Uterus (tissue), 2 donors: ENCODE measurements around the gene PSD4.

ENCODE experiments used
- POLR2A ChIP-seq, 2 donors: fragments of 450-650 bp; IDR thresholded peaks; one replicate each; pipeline ENCODE4 v1.6.1; 2016; ENCODE audit warnings: antibody characterized with exemption in 2 of 2, mild to moderate bottlenecking in 1 of 2, moderate library complexity in 1 of 2
- TF ChIP-seq, protein P1 (sequence below), 4 experiments: fragments of 200-600 bp in 2 of 4; fragments of 450-650 bp in 2 of 4; sonication (generic) in 2 of 4; IDR thresholded peaks; one replicate each; pipeline ENCODE4 v1.5.1; 2016 to 2019; ENCODE audit warnings: antibody characterized with exemption in 4 of 4, mild to moderate bottlenecking in 2 of 4, moderate library complexity in 1 of 4

DNA sequence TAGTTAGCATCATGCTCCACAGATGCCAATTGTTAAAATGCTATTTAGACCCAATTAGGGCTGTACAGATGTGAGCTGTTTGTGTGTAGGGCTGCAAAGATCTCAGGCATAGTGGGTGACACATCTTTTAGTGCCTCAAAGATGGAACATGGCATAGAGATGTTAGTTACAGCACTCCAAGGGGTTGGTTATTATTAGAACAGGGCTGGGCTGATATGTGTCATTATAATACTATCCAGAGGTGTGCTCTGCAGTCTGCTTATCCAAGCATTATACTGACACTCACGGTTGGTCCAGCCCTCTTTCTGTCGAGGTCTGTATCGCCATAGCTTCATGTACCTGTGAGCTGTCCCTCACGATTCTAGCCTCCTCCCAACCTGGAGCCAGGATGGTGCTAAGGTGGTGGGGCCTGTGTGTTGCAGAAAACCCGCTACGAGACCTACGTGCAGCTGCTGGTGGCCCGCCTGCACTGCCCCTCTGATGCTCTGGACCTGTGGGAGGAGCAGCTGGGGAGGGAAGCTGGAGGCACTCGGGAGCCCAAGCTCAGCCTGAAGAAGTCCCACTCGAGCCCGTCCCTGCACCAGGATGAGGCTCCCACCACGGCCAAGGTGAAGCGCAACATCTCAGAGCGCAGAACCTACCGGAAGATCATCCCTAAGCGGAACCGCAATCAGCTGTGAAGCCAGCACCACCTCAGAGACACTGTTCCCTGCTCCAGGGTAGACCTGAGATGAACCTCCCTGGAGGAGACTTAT is 27.1 kb downstream of the PSD4 start:
- TF ChIP-seq, protein P1, sequence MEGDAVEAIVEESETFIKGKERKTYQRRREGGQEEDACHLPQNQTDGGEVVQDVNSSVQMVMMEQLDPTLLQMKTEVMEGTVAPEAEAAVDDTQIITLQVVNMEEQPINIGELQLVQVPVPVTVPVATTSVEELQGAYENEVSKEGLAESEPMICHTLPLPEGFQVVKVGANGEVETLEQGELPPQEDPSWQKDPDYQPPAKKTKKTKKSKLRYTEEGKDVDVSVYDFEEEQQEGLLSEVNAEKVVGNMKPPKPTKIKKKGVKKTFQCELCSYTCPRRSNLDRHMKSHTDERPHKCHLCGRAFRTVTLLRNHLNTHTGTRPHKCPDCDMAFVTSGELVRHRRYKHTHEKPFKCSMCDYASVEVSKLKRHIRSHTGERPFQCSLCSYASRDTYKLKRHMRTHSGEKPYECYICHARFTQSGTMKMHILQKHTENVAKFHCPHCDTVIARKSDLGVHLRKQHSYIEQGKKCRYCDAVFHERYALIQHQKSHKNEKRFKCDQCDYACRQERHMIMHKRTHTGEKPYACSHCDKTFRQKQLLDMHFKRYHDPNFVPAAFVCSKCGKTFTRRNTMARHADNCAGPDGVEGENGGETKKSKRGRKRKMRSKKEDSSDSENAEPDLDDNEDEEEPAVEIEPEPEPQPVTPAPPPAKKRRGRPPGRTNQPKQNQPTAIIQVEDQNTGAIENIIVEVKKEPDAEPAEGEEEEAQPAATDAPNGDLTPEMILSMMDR (IDR thresholded peaks at IDR 0.05) = no peak
- TF ChIP-seq POLR2A (IDR thresholded peaks at IDR 0.05) = no peak
